Hematopoietic multipotent progenitor cell treated with erythropoietin and hydrocortisone succinate and interleukin-3 and kit ligand, for 17 days (in vitro differentiated cells): ENCODE results near the gene IMMP2L.

Source experiments
- DNase-seq: peaks from one replicate; pipeline ENCODE4 v3.0.0-alpha.2; 2015; ENCODE audit warnings: low spot score

The IMMP2L gene

DNA sequence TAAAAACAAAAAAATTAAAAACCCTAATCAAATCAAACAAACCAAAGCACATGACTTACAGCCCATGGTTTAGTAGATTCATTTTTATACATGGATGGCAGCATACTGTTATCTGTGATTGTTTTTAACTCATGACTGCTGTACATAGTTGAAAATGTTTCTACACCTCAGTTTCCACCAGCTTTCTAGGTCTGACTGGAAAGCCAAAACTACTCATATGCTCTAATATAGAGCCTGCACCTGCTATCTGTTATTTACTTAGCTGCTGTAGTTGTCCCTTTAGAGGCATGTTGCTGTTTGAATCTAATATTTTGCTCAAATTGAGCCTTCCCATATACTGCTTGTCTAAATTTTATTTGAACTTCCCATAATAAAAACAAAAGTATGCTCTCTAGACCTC lies 761.3 kb downstream of the IMMP2L start:
- no peak for DNase-seq

DNA sequence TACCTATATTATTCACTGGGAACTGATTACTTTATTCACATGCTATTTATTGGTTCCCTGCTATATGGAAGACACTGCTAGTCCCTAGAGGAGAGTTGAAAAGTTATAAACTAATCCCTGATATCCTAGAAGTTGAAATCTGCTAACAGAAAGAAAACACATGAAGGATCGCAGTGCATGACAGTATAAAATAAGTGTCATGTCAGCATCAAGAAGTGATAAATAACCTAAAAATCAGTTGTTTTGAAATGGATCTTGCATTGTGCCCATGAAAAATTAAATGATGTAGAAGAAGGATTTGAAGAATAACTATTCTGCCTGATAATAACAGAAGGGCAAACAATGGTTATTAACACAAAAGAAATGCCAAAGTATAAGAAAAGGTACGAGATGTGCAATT lies 764.6 kb downstream of the IMMP2L start:
- DNase-seq: no peak

DNA sequence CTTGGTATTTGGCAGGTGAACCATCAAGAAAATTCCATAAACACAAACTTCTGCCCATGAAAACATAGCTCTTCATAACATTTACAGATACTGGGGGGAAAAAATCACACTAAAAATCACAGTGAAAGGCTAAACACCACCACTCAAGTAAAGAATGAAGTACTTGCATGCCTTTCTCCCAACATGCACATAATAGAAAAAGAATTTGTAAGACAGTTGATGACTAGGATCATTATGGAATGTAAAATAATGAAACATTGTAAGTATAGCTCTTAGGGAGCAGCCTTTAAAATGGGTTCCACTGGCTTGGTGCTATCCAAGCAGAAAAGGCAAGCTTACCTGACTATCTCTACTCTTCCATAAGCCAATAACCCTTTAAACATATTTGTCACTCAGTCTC lies 771.3 kb downstream of the IMMP2L start:
- DNase-seq: no peak

DNA sequence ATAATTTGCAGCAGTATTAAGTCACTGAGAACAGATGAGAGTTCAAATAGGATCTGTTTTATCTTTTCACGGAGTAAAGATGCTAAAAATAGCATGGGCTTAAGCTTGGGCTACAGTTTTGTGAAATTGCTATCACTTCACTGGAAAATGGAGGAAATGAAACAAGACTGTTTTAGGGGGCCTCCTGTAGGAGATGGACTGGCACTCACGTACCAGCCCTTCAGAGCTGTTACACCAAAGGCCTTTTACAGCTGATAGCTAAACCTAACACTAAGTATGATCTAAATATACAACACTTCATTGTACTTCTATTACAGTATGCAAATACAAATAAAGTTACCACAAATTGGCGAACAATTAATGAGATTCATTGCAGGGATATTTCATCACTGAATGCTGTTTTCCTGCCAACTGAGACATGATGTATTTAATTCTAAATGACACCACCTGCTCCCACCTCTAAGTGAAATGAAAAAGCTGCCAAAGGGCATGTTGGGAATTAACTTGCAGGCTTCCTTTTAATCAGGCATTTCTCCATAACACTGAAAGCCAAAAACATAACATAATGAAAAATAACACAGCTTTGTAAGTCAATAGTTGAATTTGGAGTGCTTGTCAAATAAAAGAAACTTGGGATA lies 775.8 kb downstream of the IMMP2L start:
- DNase-seq: no peak

DNA sequence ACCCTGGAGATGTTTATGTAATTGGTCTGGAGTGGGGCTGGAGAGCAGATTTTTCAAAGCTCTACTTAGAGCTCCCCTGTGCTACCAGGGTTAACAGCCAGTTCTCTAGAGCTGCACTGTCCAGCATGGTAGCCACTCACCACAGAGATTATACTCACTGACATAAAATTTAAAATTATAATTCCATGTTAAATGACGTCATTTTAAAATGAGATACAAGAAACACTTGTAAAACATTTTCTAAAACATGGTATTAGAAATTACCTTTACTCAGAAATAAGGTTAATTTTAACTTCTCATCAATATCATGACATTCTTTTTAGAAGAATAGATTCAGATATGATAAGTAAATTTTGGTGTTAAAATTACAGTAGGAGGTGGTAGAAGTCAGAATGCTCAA lies 777.5 kb downstream of the IMMP2L start:
- no peak for DNase-seq

DNA sequence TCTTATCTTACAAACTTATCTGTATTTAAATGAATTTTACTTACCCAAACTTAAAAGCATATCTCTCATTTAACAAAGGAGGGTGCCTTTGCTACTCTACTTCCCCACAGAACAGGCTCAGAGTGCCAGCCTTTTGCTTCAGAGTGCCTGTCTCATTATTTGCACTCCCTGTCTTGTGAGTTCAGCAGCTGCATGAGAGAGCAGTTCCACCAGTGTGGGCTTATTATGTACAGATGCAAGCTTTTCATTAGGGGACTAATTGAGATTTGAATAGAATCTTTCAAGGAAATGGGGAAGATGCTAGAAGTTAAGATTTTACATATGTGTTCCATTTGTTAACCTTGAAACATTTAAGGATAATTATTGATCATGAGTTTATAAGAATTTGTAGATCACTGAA lies 781.6 kb downstream of the IMMP2L start:
- no peak for DNase-seq

DNA sequence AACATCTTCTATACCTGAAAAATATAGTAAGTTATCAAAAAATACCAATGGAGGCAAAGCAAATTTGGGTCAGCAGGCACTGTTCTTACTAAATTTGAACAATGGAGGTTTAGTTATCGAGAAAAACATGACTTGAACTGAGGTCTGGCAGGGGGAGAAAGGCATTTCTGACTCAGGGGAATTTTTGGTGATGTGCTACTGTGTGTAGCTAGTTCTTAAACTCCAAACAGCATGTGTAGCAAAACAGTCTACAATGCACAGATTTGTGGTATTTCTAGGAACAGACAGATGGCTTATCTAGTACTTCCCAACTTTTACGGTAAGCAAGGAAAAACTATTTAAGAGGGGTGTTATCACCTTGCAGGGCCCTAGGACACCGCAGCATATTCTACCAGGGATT lies 783.0 kb downstream of the IMMP2L start:
- DNase-seq: no peak

DNA sequence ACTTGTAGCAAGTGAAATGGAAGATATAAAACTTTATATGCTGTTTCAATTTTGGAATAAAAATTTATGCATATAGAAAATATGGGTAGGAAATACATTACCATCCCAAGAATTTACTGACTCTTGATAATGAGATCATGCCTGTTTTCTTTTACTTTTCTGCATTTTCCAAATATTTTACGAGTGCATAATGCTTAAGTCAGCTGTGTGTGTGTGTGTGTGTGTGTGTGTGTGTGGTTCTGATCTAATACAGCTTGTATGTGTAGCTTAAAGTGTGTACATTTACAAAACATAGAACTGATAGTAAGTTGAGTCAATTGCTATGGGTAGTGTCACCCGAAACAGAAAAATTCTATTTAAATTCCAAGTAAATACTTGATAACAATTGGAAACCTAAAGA lies 787.2 kb downstream of the IMMP2L start:
- DNase-seq: no peak

DNA sequence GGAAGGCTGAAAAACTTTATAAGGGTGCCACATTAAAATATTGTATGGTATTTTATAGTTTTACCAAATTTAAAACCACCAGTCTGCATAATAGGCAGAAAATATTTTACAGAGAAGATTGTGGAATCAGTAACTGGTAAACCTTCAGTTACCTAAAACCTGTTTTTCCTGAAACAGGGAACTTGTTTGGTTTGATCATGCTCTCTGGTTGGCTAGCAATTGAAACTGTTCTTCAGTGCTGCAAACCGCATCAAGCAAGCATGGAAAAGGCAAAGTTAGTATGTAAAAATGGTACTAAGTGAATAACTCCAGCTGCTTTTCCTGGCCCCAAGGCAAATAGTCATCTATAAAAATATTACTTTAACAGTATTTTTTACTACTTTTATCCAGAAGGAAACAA lies 788.2 kb downstream of the IMMP2L start:
- DNase-seq: no peak

DNA sequence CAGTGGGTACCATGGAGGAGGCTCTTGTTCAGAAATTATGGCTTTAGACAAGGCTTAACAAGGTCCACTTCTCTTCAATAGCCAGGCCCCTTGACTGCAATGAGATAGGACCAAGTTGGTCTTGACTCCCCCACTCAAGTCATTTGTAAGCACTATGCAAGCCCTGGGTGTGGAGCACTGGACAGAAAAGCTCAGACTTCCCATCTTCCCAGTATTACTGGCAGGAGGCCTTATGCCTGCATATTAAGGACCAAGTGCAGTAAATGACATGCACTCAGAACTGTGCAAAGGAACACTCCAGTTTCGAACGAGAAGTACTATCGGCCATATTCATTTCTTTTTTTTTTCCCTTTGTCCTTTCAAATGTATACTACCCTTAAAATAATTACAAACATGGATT lies 789.7 kb downstream of the IMMP2L start:
- no peak for DNase-seq

DNA sequence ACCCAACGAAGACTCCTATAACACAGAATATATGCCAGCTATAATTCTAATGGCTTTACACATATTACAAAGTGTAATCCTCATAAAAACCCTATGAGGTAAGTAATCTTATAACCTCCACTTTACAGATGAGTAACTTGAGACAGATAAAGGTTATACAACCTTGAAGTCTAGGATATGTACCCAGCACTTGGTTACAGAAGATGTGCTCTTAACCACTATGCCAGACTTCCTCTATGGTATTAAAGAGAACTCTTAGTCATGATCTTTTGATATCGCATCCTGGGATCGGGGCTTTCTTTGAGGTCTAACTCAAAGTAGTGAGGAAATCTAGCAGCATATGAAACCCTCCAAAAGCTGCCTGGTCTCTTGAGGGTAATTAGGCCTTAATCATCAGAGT lies 790.6 kb downstream of the IMMP2L start:
- DNase-seq: no peak

DNA sequence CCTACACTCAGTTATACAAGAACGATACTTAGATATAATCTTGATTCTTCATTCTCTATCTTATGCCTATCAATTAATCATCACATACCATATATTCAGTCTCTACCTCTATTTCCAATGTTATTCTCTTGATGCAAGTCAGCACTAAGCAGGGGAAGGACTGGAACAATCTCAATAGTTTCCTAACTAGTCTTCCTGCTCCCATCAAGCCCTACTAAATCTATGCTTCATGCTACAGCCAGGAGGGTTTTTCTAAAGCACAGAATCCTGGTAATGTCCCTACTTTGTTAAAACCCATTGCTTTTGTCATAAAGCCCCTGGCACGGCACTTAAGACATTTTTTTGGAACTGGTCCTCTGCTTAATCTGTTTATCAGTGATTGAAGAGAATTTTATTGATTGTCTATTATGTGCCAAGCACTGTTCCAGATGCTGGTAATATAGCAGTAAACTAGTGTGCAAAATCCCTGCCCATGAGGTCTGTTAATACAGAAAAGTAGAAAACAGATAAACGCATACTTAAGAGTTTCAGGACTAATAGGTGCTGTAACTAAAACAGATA lies 794.7 kb downstream of the IMMP2L start:
- DNase-seq: no peak

DNA sequence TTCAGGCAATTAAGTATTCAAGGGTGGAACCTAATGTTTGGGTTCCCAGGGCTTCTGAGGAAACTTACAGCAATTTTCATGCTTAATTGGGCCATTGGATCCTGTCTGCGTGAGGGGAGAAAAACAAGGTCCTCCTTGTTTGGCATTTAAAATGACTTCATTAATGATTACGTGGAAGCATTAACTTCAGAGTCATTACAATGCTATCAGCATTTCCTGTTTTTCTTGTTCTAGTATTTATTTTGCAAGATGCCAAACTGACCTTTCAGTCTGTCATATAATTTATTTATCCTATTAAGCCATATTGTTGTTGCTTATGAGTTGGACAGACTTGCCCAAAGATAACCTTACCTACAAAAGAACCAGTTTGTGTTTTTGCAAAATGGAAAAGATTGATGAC lies 795.4 kb downstream of the IMMP2L start:
- no peak for DNase-seq

DNA sequence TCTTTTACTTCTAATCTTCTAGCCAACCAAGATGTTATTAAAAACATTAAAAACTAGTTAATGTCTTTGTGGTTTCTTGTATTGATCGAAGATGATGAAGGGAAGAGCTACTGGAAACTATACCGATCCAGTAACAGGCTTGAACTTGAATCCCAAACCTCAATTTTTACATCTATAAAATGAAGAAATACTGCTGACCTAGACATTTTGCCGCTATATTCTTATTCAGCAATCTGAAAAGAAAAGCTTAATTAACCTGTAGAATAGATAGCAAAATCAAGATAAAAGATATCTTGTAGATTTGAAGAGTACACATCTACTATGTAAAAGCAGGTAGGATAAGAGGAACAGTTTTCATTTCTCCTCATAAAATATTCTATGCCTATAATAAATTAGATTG lies 797.4 kb downstream of the IMMP2L start:
- DNase-seq: no peak

DNA sequence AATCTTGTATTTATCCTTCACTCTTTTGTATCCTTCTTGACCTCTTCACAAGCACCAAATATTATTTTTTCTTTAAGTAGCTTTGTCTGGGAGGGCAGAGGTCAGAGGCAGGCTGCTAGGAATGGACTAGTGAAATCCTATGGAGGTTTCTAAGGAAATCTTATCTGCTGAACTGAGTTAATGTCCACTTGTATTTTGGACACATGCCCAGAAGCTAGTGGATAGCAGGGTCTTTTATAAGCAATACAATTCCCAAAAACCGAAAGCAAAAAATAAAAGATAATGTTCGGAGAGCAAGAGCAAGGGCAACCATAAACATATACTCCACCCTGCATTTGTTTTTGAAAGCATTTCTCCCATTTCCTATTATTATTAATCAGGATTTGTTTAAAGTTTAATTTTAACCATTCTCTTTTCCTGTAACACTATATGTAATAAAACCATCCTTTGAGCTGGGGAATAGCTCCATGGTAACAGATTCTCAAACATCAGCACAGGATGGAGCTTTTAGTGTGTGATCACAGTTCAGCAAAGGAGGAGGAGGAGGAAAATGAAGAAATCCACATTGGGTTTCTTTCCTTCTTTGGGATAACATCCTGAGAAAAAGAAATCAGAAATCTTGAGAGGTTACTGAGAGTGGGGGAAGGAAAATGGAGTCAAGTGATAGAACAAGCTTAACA lies 799.6 kb downstream of the IMMP2L start:
- DNase-seq: no peak

DNA sequence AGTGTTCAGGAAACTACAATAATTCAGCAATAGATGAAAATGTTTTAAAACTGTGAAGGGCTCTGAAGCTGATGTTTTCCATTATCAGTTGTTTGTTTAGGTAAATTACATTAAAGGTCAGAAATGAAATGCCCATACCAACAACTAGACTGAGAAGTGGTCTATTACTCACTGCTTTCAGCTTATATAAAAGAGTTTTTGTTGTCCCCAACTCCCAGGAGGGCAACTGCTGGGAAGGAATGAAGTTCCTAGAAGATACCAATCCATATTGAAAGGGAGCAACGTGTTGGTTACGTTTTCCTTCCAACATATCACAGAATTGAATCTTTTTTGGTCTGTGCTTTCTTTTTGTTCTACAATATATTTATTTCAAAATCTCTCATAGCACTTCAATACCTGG lies 802.0 kb downstream of the IMMP2L start:
- DNase-seq: no peak

DNA sequence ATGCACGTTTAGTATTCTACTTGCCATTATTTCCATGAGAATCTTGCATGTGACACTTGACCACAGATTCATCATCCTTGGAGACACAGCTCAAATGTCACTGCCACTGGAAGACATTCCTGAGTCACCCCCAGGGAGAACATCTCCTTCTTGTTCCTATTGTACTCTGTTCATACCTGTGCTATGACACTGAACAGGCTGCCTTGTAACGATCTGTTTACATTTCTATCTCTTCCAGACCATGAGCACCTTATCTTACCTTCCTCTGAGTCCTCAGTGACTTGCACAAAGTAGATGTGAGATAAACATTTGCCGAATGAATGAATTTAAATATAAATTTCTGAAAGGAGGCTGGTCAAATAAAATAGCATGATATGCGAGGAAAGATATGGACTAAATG lies 803.2 kb downstream of the IMMP2L start:
- DNase-seq: no peak

DNA sequence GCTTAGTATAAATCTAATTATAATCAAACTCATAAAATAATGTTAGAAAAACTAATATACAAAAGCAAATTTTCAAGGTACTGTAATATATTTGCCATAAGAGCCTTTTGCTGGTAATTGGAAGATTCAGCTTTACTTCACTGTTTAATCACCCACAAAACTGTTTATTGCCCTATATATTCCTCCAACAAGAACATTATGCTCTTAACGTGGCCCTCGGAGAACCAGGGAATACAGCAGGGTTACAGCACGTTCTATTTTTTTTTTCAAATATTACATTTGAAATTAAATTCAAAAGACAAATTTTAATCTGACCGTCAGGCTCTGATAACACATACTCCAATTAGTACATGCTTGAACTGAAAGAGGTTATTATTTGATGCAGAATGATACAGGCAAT lies 807.6 kb downstream of the IMMP2L start:
- DNase-seq: no peak

DNA sequence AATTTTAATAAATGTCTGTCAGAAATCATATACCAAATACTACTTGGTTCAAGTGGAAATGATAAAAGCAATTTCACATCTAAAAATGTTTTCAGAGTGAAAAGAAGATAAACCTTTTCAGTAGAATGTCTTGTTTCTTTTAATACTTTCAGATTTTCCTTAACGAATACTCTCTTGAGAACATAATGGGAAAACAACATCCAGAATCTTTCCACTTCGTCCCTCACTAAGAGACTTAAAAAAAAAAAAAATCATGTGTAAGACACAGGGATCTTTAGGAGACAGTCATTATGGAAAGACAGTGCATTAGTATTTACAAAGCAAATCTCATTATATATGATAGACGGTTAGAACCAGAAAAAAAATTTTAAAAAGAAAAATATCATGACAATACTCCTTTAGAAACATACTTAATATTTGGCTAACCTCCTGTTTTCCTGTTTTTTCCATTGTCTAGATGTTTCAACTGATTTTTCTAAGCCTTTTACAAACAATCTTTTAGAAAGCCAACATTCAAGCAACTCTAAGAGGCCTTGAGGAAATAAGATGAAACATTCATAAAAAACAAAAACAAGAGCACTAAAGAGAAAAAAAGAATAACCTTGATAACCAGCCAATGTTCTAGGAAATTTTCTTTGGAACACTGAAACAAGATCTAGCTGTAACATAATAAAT lies 811.2 kb downstream of the IMMP2L start:
- no peak for DNase-seq

DNA sequence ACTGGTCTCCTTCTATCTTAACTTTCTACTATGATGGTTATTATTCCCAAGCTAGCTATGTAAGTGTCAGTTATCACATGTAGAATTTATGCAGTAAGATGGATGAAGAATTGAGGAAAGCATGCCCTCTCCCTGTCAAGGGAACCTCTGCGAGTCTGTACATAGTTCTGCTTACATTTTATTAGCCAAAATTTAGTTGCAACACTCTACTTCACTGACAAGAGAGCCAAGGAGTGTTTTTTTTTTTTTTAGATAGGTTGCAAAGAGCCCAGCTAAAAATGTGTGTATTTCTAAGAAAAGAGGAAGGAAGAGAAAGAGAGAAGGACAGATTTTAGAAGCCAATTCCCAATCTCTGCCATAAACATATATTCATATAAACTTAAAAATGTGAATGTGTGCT lies 829.1 kb downstream of the IMMP2L start:
- no peak for DNase-seq

DNA sequence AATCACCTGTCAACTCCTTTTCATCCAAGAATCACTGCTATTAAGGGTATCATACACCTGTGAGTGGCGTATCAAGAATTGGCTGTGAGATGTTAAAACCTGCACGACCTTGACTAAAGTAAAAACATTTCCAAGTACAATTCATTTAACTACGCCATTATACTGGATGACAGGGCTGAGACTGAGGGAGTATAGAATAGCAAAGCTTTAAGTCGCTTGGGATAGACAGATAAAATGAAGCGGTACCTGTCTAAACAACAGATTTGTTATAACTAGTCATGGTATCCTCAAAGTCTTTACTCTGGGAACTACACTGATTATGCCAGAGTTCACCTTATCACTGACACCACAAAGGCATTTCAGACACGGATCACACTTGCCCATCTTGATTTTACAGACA lies 837.5 kb downstream of the IMMP2L start:
- no peak for DNase-seq

DNA sequence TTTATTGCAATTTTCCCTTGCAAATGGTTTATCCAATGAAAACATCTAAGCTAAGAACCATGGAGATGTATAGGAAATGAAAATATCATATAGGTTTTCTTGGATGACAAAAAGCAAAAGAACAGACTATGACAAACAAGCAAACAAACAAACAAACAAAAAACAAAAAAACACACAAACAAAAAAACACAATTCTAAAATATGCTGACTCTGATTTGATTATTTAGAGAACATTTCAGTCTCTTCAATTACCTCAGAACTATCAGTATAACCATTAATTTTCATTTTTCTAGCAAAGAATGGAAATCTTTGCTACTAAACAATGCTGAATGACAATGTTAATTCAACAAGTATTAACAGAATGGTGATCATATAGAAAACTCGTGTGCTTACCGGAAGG lies 840.9 kb downstream of the IMMP2L start:
- DNase-seq: no peak

DNA sequence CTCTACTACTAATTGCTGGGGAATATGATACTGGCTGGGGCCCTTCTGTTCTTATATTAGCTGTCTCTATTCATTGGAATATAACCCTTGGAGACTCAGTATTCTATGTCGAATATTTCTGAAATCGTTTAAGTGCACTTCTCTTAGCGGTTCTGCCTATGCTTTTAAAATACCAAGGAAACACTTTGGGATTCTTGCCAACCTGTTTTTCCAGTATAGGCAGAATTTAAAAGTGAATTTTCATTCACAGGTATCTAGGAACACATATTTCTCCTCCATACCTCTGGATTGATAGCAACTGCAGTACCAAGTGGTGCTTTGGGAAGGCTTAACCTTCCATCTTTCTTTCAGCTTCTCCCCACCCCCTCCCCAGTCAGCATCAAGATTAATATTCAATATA lies 841.7 kb downstream of the IMMP2L start:
- no peak for DNase-seq
